ENCODE results near the gene C6orf62.
"Not testable (repeated sequence)": the region's sequence is repeated elsewhere in the genome, so short reads cannot be mapped to it uniquely, and the experiment has no call there.

Gene C6orf62

GRCh38 chr6:24734710-24735109 lies 15.8 kb upstream of the C6orf62 start:
- not testable (repeated sequence) for H3K4me3 ChIP-seq (ENCODE audit: low read length in 2 of 2); H3K36me3 ChIP-seq (replicated peaks in 1 of 2; ENCODE audit: control insufficient read depth in 2 of 2, insufficient read depth in 2 of 2, low read length in 2 of 2); DNase-seq (ENCODE audit: low spot score); H3K27me3 ChIP-seq (ENCODE audit: control insufficient read depth in 3 of 3, insufficient read depth in 3 of 3, low read depth in 1 of 3, low read length in 3 of 3); H4K8ac ChIP-seq (ENCODE audit: low read depth, low read length); H2BK120ac ChIP-seq (ENCODE audit: low read depth, low read length); H2BK5ac ChIP-seq (ENCODE audit: low read length); H2AFZ ChIP-seq (ENCODE audit: low read length); H2BK15ac ChIP-seq (ENCODE audit: low read length); H4K91ac ChIP-seq (ENCODE audit: low read depth, low read length, poor library complexity); H3K4me2 ChIP-seq (ENCODE audit: insufficient read depth, low read length, poor library complexity, severe bottlenecking); H3K18ac ChIP-seq (ENCODE audit: low read length); H3K79me1 ChIP-seq (ENCODE audit: low read depth, low read length); H2BK12ac ChIP-seq (ENCODE audit: low read length); H3K23ac ChIP-seq (ENCODE audit: low read depth, low read length, poor library complexity); H3K4me1 ChIP-seq (ENCODE audit: control insufficient read depth in 2 of 2, insufficient read depth in 1 of 2, low read depth in 1 of 2, low read length in 2 of 2); H3K9ac ChIP-seq (ENCODE audit: low read depth, low read length, poor library complexity); H3K14ac ChIP-seq (ENCODE audit: low read length); H2AK5ac ChIP-seq (ENCODE audit: low read depth, low read length); H3K27ac ChIP-seq (replicated peaks; ENCODE audit: low read length); H3K4ac ChIP-seq (ENCODE audit: low read length)
- H3K9me3 ChIP-seq (replicated peaks in 1 of 2; ENCODE audit: control insufficient read depth in 2 of 2, insufficient read depth in 1 of 2, low read depth in 1 of 2, low read length in 2 of 2) = peaks cover 5 to 10% of the 10 kb centered on the region in 2 donors
- no CpG with 5 or more reads among the region's 4 CpGs for WGBS, 2 donors (ENCODE audit: extremely low coverage in 2 of 2, insufficient read length in 2 of 2, insufficient replicate concordance in 1 of 2)

GRCh38 chr6:24734166-24734565 lies 15.2 kb upstream of the C6orf62 start:
- H3K4me3 ChIP-seq (ENCODE audit: low read length in 2 of 2) = no peak overlapping the region
- no CpG with 5 or more reads among the region's 1 CpG for WGBS, 2 donors (ENCODE audit: extremely low coverage in 2 of 2, insufficient read length in 2 of 2, insufficient replicate concordance in 1 of 2)
- H3K9me3 ChIP-seq (replicated peaks in 1 of 2; ENCODE audit: control insufficient read depth in 2 of 2, insufficient read depth in 1 of 2, low read depth in 1 of 2, low read length in 2 of 2) = peaks cover 5 to 10% of the 10 kb centered on the region in 2 donors
- no peak overlapping the region for H3K23ac ChIP-seq (ENCODE audit: low read depth, low read length, poor library complexity)
- no peak overlapping the region for H2BK12ac ChIP-seq (ENCODE audit: low read length)
- no peak overlapping the region for H4K8ac ChIP-seq (ENCODE audit: low read depth, low read length)
- no peaks in the 10 kb centered on the region for H3K36me3 ChIP-seq (replicated peaks in 1 of 2; ENCODE audit: control insufficient read depth in 2 of 2, insufficient read depth in 2 of 2, low read length in 2 of 2)
- no peaks in the 10 kb centered on the region for H3K79me1 ChIP-seq (ENCODE audit: low read depth, low read length)
- no peak overlapping the region for H4K91ac ChIP-seq (ENCODE audit: low read depth, low read length, poor library complexity)
- H3K14ac ChIP-seq (ENCODE audit: low read length) = no peak overlapping the region
- no peak for DNase-seq (ENCODE audit: low spot score)
- H3K9ac ChIP-seq (ENCODE audit: low read depth, low read length, poor library complexity) = no peak overlapping the region
- no peak overlapping the region for H2BK5ac ChIP-seq (ENCODE audit: low read length)
- H2BK15ac ChIP-seq (ENCODE audit: low read length) = no peak overlapping the region
- no peak overlapping the region for H3K27ac ChIP-seq (replicated peaks; ENCODE audit: low read length)
- no peak overlapping the region for H3K4ac ChIP-seq (ENCODE audit: low read length)
- H2AK5ac ChIP-seq (ENCODE audit: low read depth, low read length) = no peak overlapping the region
- no peak overlapping the region for H3K4me2 ChIP-seq (ENCODE audit: insufficient read depth, low read length, poor library complexity, severe bottlenecking)
- H3K27me3 ChIP-seq (ENCODE audit: control insufficient read depth in 3 of 3, insufficient read depth in 3 of 3, low read depth in 1 of 3, low read length in 3 of 3) = peaks cover 0 to under 1% (median 0%) of the 10 kb centered on the region in 3 experiments
- no peak overlapping the region for H2AFZ ChIP-seq (ENCODE audit: low read length)
- no peak overlapping the region for H3K18ac ChIP-seq (ENCODE audit: low read length)
- H3K4me1 ChIP-seq (ENCODE audit: control insufficient read depth in 2 of 2, insufficient read depth in 1 of 2, low read depth in 1 of 2, low read length in 2 of 2) = no peaks in the 10 kb centered on the region
- H2BK120ac ChIP-seq (ENCODE audit: low read depth, low read length) = no peak overlapping the region

- not testable (repeated sequence) for H3K14ac ChIP-seq (ENCODE audit: low read length); H3K36me3 ChIP-seq (replicated peaks in 1 of 2; ENCODE audit: control insufficient read depth in 2 of 2, insufficient read depth in 2 of 2, low read length in 2 of 2); H2AK5ac ChIP-seq (ENCODE audit: low read depth, low read length); H3K4me1 ChIP-seq (ENCODE audit: control insufficient read depth in 2 of 2, insufficient read depth in 1 of 2, low read depth in 1 of 2, low read length in 2 of 2); H3K9ac ChIP-seq (ENCODE audit: low read depth, low read length, poor library complexity); H3K27me3 ChIP-seq (ENCODE audit: control insufficient read depth in 3 of 3, insufficient read depth in 3 of 3, low read depth in 1 of 3, low read length in 3 of 3); H3K4me3 ChIP-seq (ENCODE audit: low read length in 2 of 2); H4K8ac ChIP-seq (ENCODE audit: low read depth, low read length); H2BK120ac ChIP-seq (ENCODE audit: low read depth, low read length); H2BK15ac ChIP-seq (ENCODE audit: low read length); H3K79me1 ChIP-seq (ENCODE audit: low read depth, low read length); H2BK5ac ChIP-seq (ENCODE audit: low read length); H4K91ac ChIP-seq (ENCODE audit: low read depth, low read length, poor library complexity); H3K27ac ChIP-seq (replicated peaks; ENCODE audit: low read length); H2AFZ ChIP-seq (ENCODE audit: low read length); DNase-seq (ENCODE audit: low spot score); H3K4me2 ChIP-seq (ENCODE audit: insufficient read depth, low read length, poor library complexity, severe bottlenecking); H3K18ac ChIP-seq (ENCODE audit: low read length); H2BK12ac ChIP-seq (ENCODE audit: low read length); H3K4ac ChIP-seq (ENCODE audit: low read length); H3K23ac ChIP-seq (ENCODE audit: low read depth, low read length, poor library complexity)
- H3K9me3 ChIP-seq (replicated peaks in 1 of 2; ENCODE audit: control insufficient read depth in 2 of 2, insufficient read depth in 1 of 2, low read depth in 1 of 2, low read length in 2 of 2) = peaks cover 5 to 10% of the 10 kb centered on the region in 2 donors
- no CpG with 5 or more reads among the region's 6 CpGs for WGBS, 2 donors (ENCODE audit: extremely low coverage in 2 of 2, insufficient read length in 2 of 2, insufficient replicate concordance in 1 of 2)
These were observed 12.6 kb upstream of the C6orf62 start for GRCh38 chr6:24731456-24732134.

- H3K23ac ChIP-seq (ENCODE audit: low read depth, low read length, poor library complexity); DNase-seq (ENCODE audit: low spot score); H3K4me3 ChIP-seq (ENCODE audit: low read length in 2 of 2); H3K4me1 ChIP-seq (ENCODE audit: control insufficient read depth in 2 of 2, insufficient read depth in 1 of 2, low read depth in 1 of 2, low read length in 2 of 2); H2AK5ac ChIP-seq (ENCODE audit: low read depth, low read length); H2BK5ac ChIP-seq (ENCODE audit: low read length); H4K91ac ChIP-seq (ENCODE audit: low read depth, low read length, poor library complexity); H3K27ac ChIP-seq (replicated peaks; ENCODE audit: low read length); H2BK120ac ChIP-seq (ENCODE audit: low read depth, low read length); H2BK12ac ChIP-seq (ENCODE audit: low read length); H3K4me2 ChIP-seq (ENCODE audit: insufficient read depth, low read length, poor library complexity, severe bottlenecking); H3K4ac ChIP-seq (ENCODE audit: low read length); H3K14ac ChIP-seq (ENCODE audit: low read length); H3K9ac ChIP-seq (ENCODE audit: low read depth, low read length, poor library complexity); H2AFZ ChIP-seq (ENCODE audit: low read length); H3K79me1 ChIP-seq (ENCODE audit: low read depth, low read length); H4K8ac ChIP-seq (ENCODE audit: low read depth, low read length); H3K27me3 ChIP-seq (ENCODE audit: control insufficient read depth in 3 of 3, insufficient read depth in 3 of 3, low read depth in 1 of 3, low read length in 3 of 3); H3K36me3 ChIP-seq (replicated peaks in 1 of 2; ENCODE audit: control insufficient read depth in 2 of 2, insufficient read depth in 2 of 2, low read length in 2 of 2); H3K18ac ChIP-seq (ENCODE audit: low read length); H2BK15ac ChIP-seq (ENCODE audit: low read length): not testable (repeated sequence)
- no CpG with 5 or more reads among the region's 3 CpGs for WGBS, 2 donors (ENCODE audit: extremely low coverage in 2 of 2, insufficient read length in 2 of 2, insufficient replicate concordance in 1 of 2)
- H3K9me3 ChIP-seq (replicated peaks in 1 of 2; ENCODE audit: control insufficient read depth in 2 of 2, insufficient read depth in 1 of 2, low read depth in 1 of 2, low read length in 2 of 2) = peaks cover 5 to 10% of the 10 kb centered on the region in 2 donors
These were observed 11.7 kb upstream of the C6orf62 start for GRCh38 chr6:24730653-24731052.
